ENCODE results near the gene FANCC.
"Not testable (repeated sequence)": the region's sequence is repeated elsewhere in the genome, so short reads cannot be mapped to it uniquely, and the experiment has no call there.

The FANCC gene

GRCh38 chr9:95280745-95281144 lies 36.8 kb downstream of the FANCC start:
- no peak for DNase-seq

DNA sequence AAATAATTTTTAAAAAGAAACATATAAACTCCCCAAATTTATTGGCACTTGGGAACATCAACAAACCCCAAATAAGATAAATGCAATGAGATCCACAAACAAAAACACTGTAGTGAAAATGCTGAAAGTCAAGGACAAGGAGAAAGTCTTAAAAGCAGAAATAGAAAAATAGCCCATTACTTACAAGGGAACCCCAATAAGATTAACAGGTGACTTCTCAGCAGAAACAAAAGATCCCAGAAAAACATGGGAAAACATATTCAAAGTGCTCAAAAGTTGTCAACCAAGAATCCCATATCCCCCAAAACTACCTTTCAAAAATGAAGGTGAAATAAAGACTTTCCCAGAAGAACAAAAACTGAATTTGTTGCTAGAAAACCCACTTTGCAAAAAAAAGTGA lies 40.0 kb downstream of the FANCC start:
- no peak for DNase-seq

- no peak for DNase-seq
These were observed 41.0 kb downstream of the FANCC start for GRCh38 chr9:95276395-95276954.

DNA sequence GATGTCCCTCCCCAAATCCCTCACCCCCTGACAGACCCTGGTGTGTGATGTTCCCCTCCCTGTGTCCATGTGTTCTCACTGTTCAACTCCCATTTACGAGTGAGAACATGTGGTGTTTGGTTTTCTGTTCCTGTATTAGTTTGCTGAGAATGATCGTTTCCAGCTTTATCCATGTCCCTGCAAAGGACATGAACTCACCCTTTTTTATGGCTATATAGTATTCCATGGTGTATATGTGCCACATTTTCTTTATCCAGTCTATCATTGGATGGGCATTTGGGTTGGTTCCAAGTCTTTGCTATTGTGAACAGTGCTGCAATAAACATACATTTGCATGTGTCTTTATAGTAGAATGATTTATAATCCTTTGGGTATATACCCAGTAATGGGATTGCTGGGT lies 43.3 kb downstream of the FANCC start:
- not testable (repeated sequence) for DNase-seq

DNA sequence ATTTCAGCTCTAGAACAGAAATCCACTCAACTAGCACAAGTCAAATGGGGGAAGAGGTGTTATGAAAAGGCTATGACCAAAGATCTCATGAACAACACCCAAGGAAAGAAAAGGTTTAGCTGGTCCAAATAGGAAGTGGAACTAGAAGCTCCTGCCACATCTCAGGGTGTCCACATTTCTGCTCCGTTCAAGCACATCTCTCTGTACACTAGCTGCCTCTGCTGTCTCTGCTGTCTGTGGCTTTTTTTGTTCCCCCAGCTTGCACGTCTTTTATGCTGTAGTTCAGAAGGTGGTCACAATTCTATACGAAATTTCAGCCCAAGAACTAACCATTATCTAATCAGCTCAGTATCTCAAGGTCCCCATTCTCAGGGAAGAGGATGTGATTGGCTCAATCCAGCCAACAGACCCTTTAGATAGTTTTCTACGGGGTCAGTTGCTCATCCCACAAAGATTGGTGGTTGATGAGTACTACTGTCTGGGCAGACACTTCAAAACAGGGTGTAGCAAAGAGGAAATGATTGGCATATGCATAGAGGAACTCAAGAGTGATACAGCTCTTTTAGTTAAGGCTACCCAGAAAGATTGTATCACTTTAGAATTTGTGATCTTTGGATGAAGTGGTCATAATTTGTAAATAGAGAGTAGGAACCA lies 44.0 kb downstream of the FANCC start:
- no peak for DNase-seq

- DNase-seq: no peak
These were observed 44.7 kb downstream of the FANCC start for GRCh38 chr9:95272830-95273229.

DNA sequence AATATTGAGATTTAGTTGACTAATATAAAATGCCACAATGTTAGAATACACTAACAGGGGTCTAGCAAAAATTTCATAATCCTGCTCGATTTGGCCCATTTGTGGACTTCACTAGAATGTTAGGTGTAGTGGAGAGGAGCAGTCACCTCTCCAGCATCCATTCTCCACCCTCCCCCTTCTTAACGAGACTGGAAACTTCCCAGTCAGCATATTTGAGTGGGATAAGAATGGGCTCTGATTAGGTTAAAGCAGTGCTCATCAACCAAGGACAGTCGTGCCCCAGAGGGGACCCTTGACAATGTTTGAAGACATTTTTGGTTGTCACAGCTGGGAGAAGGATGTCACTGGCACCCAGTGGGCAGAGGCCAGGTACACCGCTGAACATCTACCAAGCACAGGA lies 46.7 kb downstream of the FANCC start:
- no peak for DNase-seq

- DNase-seq: not testable (repeated sequence)
These were observed 47.4 kb downstream of the FANCC start for GRCh38 chr9:95269803-95270773.

DNA sequence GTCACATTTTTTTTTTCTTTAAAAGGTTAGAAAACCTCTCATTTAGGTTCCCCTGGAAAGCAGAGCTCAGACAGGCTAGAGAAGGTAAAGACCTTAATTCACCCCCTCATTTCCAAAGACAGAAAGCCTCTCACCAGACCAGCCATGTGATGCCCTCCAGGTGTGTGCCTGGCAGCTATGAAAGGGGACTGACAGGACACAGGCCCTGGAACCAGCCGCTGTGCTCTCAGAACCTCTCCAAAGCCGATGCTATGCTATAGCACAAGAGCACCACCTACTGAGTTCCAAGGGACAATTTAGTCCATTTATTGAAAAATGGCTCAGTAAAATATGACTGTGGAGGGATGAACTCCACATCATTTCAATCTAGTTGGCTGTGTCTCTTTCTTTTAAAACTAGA lies 48.8 kb downstream of the FANCC start:
- DNase-seq: no peak

GRCh38 chr9:95266649-95267048 lies 50.9 kb downstream of the FANCC start:
- DNase-seq: no peak

- DNase-seq: no peak
These were observed 51.5 kb downstream of the FANCC start for GRCh38 chr9:95265960-95266359.

DNA sequence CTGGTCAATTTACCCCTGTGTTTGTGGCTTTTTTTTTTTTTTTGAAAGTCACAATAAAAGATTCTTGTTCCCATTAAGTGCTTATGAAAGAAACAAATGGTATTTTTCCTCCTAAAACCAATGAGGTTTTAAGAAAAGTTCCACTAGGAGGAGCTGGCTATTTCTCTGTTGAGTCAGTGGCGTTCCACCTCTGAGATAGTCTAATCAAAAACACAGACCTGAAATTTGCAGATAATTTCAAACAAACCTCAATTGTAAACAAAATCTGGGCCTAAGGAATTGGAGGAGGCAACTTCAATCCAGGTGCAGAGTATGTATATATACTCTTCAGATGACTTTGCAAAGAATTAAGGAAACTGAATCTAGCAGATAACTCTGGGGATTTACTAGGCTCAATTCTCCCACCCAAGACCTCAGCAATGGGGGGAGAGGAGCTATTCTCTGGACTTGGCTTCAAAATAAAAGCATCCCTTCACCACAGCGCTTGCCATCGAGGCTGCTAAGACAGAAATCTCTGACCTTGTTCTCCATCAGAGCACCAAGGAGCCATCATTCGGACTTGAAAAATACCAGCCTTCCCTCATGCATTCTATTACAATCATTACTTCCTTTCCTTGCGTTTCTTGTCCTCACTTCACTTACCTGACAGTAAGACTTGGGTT lies 52.4 kb downstream of the FANCC start:
- DNase-seq: no peak

- DNase-seq: no peak
These were observed 55.6 kb downstream of the FANCC start for GRCh38 chr9:95261890-95262289.

DNA sequence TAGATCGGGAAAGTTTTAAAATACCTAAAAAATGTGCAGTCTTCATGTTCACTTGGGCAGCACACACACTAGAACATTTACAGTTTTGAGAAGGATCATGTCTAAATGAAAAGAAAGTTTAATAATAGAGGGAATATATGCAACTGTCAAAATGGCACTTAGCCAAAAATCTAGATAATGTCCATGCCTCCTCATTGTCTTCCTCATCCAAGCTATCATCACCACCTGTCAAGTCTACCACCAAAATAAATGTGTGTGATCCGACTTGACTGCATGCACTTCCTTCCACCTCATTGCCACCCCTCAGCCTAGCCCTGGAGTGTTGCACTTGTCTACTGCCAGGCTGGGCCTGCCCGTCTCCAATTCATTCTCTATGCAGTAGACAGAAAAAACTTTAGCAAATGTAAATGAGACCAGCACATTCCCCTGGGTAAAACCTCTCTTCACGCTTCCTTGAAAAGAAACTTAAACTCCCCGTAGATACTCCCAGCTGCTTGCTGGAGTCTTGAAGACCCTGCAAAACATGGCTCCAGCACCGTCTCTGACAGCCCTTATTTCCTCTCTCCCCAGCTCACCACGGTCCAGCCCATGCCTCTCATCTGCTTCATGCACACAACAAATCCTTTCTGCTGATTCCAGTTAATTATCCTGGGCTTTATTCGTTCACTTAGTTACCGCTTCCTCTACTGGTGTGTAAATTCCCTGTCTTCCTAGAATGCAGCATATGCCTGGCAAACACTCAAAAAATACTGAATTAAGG lies 66.9 kb downstream of the FANCC start:
- DNase-seq: no peak

DNA sequence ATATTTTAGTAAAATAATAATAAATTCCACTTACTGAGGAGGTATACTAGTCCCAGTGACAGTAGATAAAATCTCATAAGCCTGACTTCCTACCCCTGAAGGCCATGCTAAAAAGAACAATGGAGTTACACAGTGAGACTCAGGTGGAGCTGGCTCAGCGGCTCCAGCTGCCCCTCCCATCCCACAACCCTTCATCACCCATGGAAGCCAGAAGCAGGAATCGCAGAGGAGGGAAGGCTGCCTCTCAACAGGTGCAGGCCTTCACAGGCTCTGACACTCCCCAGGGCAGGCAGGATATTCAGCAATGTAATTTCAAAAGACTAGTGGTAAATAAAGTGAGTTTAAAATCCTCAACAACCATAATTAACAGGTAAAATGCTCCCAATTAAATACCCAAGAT lies 67.5 kb downstream of the FANCC start:
- DNase-seq: no peak

- DNase-seq: no peak
These were observed 71.0 kb downstream of the FANCC start for GRCh38 chr9:95246547-95246946.

- DNase-seq: no peak
These were observed 74.9 kb downstream of the FANCC start for GRCh38 chr9:95242613-95243012.

GRCh38 chr9:95239071-95239470 lies 78.4 kb downstream of the FANCC start:
- DNase-seq: no peak

GRCh38 chr9:95237336-95237735 lies 80.2 kb downstream of the FANCC start:
- DNase-seq: no peak

GRCh38 chr9:95230046-95230445 lies 87.5 kb downstream of the FANCC start:
- DNase-seq: no peak

DNA sequence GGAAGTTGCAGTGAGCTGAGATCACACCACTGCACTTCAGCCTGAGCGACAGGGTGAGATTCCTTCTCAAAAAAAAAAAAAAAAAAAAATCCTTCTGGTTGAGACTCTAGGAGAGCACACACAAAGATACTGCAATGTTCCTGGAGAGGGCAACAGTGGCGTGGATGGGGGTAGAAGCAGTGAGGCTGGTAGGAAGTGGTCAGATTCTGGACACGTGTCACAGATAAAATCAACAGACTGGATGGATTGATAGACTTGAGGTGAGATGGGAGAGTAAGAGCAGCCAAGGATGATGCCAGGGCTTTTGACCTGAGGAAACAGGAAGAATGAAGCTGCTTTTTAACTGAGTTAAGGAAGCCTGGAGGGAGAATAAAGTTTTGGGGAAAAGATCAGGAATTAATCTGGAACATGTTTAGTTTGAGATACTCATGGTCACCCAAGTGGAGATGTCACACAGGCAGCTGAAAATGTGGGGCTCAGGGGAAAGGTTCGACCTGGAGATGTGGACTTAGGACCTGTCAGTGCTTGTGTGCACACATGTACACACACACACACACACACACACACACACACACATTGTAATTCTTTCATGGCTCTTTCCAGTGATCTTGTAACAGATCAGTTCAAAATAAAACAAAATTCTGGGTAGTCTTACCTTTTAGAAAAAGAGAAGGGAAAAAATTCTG lies 88.1 kb downstream of the FANCC start:
- no peak for DNase-seq

DNA sequence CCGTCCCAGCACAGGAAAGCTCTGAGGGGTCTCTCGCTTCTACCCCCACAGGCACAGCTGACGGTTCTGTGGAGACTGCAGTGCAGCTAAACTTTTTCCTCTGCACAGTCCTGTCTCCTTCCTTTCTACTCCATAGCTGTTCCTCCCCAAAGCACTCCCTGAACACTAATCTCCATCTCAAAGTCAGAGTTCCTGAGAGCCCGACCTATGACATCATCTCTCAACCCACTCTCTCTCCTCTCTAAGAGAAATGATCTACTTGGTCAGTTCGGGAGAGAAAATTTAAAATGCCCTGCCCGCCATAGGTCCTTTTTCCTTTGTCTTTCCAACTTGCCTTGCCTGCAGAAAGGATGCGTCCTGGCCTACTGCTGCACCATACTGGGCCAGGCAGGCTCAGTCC lies 90.6 kb downstream of the FANCC start:
- no peak for DNase-seq
